ENCODE measurements around the gene ZSCAN21.
"Not testable (repeated sequence)": the region's sequence is repeated elsewhere in the genome, so short reads cannot be mapped to it uniquely, and the experiment has no call there.

GRCh38 chr7:100012385-100013327 lies 36.9 kb upstream of the ZSCAN21 start:
- not testable (repeated sequence) for TF ChIP-seq POLR2A (IDR thresholded peaks at IDR 0.05; ENCODE audit: low read length); GATA1 (IDR thresholded peaks at IDR 0.05; ENCODE audit: low read depth, low read length)
